Endothelial cell of umbilical vein (primary cell): ENCODE measurements around the gene CYP8B1. TPM values are rescaled to one million over a fixed set of nuclear protein-coding genes. Genes with fewer than 3 reads are reported as not detected.

Experiments
- BruUV-seq: library from RNA; stranded (reverse); fragments of 400-500 nt; replicated peaks from 2 replicates; lab custom pipeline; 2021; lab: Mats Ljungman, UMichigan
- CTCF ChIA-PET: fragments of 300-600, 350-600 bp; sonication (Branson Sonifier 250); formaldehyde crosslinking; loops from one replicate; lab custom pipeline; 2021; ENCODE audit warnings: antibody characterized with exemption, inconsistent platforms; lab: Charles Lee
- POLR2A ChIA-PET: fragments of 300-600, 350-600 bp; sonication (Branson Sonifier 250); formaldehyde crosslinking; loops from one replicate; lab custom pipeline; 2021; ENCODE audit warnings: antibody characterized with exemption, inconsistent platforms; lab: Charles Lee
- DNase-seq: peaks from one replicate; pipeline ENCODE4 v3.0.0-alpha.2; 2011; ENCODE audit warnings: low read depth, low spot score
- FAIRE-seq: peaks from 2 replicates; lab custom pipeline; 2011; peaks lifted over from hg19 to GRCh38; lab: Jason Lieb, UNC
- H2AFZ ChIP-seq: 2 replicates; pipeline ENCODE4 v1.6.0; 2012; ENCODE audit warnings: low read depth, low read length, control low read depth, inconsistent platforms
- H3K27ac ChIP-seq: 2 replicates; pipeline ENCODE4 v1.5.1; 2011; ENCODE audit warnings: low read depth, mild to moderate bottlenecking, control low read depth, low read length, moderate library complexity; ENCODE audit not compliant: insufficient read depth
- H3K27me3 ChIP-seq, 2 experiments: 2 replicates each; pipeline versions ENCODE4 v1.6.0 to v1.6.1; 2011; ENCODE audit warnings: low read length in 2 of 2, mixed read lengths in 1 of 2; ENCODE audit not compliant: control insufficient read depth in 2 of 2, insufficient read depth in 2 of 2
- H3K36me3 ChIP-seq, 2 experiments: 2 replicates in 1 of 2; 3 replicates in 1 of 2; pipeline ENCODE4 v1.5.1; 2011; ENCODE audit warnings: low read length in 2 of 2, mild to moderate bottlenecking in 1 of 2, moderate library complexity in 1 of 2; ENCODE audit not compliant: control insufficient read depth in 2 of 2, insufficient read depth in 2 of 2; ENCODE audit errors: extremely low read depth in 1 of 2
- H3K4me1 ChIP-seq: 3 replicates; pipeline ENCODE4 v1.5.1; 2011; ENCODE audit warnings: mild to moderate bottlenecking, low read length; ENCODE audit not compliant: control insufficient read depth, insufficient read depth; ENCODE audit errors: extremely low read depth
- H3K4me2 ChIP-seq: 2 replicates; pipeline ENCODE4 v1.6.1; 2011; ENCODE audit warnings: low read length, control low read depth, mixed read lengths; ENCODE audit not compliant: insufficient read depth
- H3K4me3 ChIP-seq, 3 experiments: fragments of 200-600 bp in 1 of 3; sonication (generic), shearing (Covaris generic) in 1 of 3; replicated peaks in 1 of 3; 2 replicates each; pipeline ENCODE4 v1.5.1; 2011 to 2016; ENCODE audit warnings: control low read depth in 3 of 3, low read length in 3 of 3, mild to moderate bottlenecking in 2 of 3, inconsistent platforms in 1 of 3, low read depth in 1 of 3, moderate library complexity in 1 of 3; ENCODE audit not compliant: insufficient read depth in 1 of 3
- H3K79me2 ChIP-seq: 2 replicates; pipeline ENCODE4 v1.6.0; 2012; ENCODE audit warnings: low read length, inconsistent platforms; ENCODE audit not compliant: control insufficient read depth, insufficient read depth
- H3K9ac ChIP-seq: replicated peaks from 2 replicates; pipeline ENCODE3; 2011; ENCODE audit warnings: low read length, control low read depth; ENCODE audit not compliant: insufficient read depth; ENCODE audit errors: extremely low read depth
- H3K9me1 ChIP-seq: replicated peaks from 3 replicates; pipeline ENCODE4 v1.6.0; 2011; ENCODE audit warnings: mild to moderate bottlenecking, low read length; ENCODE audit not compliant: control insufficient read depth, insufficient read depth; ENCODE audit errors: extremely low read depth
- H3K9me3 ChIP-seq: replicated peaks from 2 replicates; pipeline ENCODE4 v1.5.1; 2012; ENCODE audit warnings: low read length, inconsistent platforms; ENCODE audit not compliant: control insufficient read depth, insufficient read depth
- H4K20me1 ChIP-seq: replicated peaks from 2 replicates; pipeline ENCODE3; 2011; ENCODE audit warnings: mild to moderate bottlenecking, low read length; ENCODE audit not compliant: control insufficient read depth, insufficient read depth; ENCODE audit errors: extremely low read depth
- CTCF ChIP-seq, 2 donors: IDR thresholded peaks; 1 replicate in 1 of 2; 2 replicates in 1 of 2; pipeline ENCODE4 v1.5.1; 2011; ENCODE audit warnings: low read length in 2 of 2, mild to moderate bottlenecking in 2 of 2, moderate library complexity in 2 of 2, control low read depth in 1 of 2, inconsistent platforms in 1 of 2, low read depth in 1 of 2; ENCODE audit not compliant: insufficient read depth in 1 of 2; ENCODE audit errors: extremely low read depth in 1 of 2
- EZH2 ChIP-seq: IDR thresholded peaks from 2 replicates; pipeline ENCODE4 v1.6.1; 2012; ENCODE audit warnings: borderline replicate concordance, low read depth, mild to moderate bottlenecking, moderate library complexity, low read length, inconsistent platforms; ENCODE audit not compliant: severe bottlenecking
- FOS ChIP-seq: IDR thresholded peaks from 2 replicates; pipeline ENCODE4 v1.6.1; 2011; ENCODE audit warnings: mild to moderate bottlenecking, low read length, moderate library complexity, borderline replicate concordance; ENCODE audit not compliant: insufficient read depth
- GATA2 ChIP-seq: IDR thresholded peaks from 2 replicates; pipeline ENCODE4 v1.7.0; 2011; ENCODE audit warnings: low read depth, mild to moderate bottlenecking, moderate library complexity, mixed read lengths, low read length; ENCODE audit not compliant: insufficient read length, insufficient read depth
- JUN ChIP-seq: IDR thresholded peaks from 2 replicates; pipeline ENCODE4 v1.6.1; 2011; ENCODE audit warnings: borderline replicate concordance, low read depth; ENCODE audit not compliant: insufficient read length, insufficient read depth
- MAX ChIP-seq: IDR thresholded peaks from 2 replicates; pipeline ENCODE4 v1.6.1; 2011; ENCODE audit not compliant: insufficient read depth, insufficient read length
- MYC ChIP-seq: IDR thresholded peaks from one replicate; pipeline ENCODE4 v1.6.1; 2011; ENCODE audit warnings: mild to moderate bottlenecking, low read depth, low read length
- POLR2A ChIP-seq: IDR thresholded peaks from 2 replicates; pipeline ENCODE4 v1.6.1; 2012; ENCODE audit warnings: low read depth, mild to moderate bottlenecking, control low read depth, low read length
- POLR2AphosphoS5 ChIP-seq: IDR thresholded peaks from 2 replicates; pipeline ENCODE4 v1.6.1; 2012; ENCODE audit warnings: low read depth, mild to moderate bottlenecking, control low read depth, low read length, moderate library complexity; ENCODE audit not compliant: insufficient read depth
- dilution Hi-C: fragments of 300-500 bp; cut with MboI; formaldehyde crosslinking; loops from one replicate; pipeline ENCODE4 v1.15.0; 2019; ENCODE audit warnings: low sequenced_read_pairs; ENCODE audit not compliant: extremely low pct_ligation_motif_present
- intact Hi-C: fragments of 100-400 bp; cut with micrococcal nuclease; formaldehyde crosslinking; loops from one replicate; pipeline ENCODE4 v1.10.0; 2022
- polyA plus RNA-seq, 4 experiments: library from polyadenylated mRNA; depleted of rRNA in 3 of 4; stranded (reverse) in 3 of 4; unstranded in 1 of 4; fragments of >200 nt; gene quantifications; 2 replicates each; pipeline versions ENCODE4 v1.2.1 to v1.2.3, GENCODE V29; 2011 to 2012; ENCODE audit warnings: missing spikeins in 1 of 4
- total RNA-seq: library from RNA; stranded (reverse); gene quantifications from 2 replicates; pipeline ENCODE4 v1.2.3, GENCODE V29; 2021

CYP8B1 gene
- total and polyA plus RNA-seq, 2 donors (not counting 3 experiments of a cell fraction or from before 2014, with no cell fraction given): not detected

GRCh38 chr3:42911551-42911950 is 35.9 kb upstream of the CYP8B1 start:
- FAIRE-seq (no peak), DNase-seq (no peak)
- Histone ChIP-seq H3K9me1 (no peaks in the 10 kb centered on the region), H3K9me3 (no peaks in the 10 kb centered on the region), H3K79me2 (no peaks in the 10 kb centered on the region), H3K4me2 (no peak overlapping the region), H3K9ac (no peak overlapping the region), H3K27me3 (peaks cover 2 to 7% of the 10 kb centered on the region in 2 experiments), H3K4me1 (no peaks in the 10 kb centered on the region), H4K20me1 (no peaks in the 10 kb centered on the region), H3K27ac (no peak overlapping the region), H3K36me3 (no peaks in the 10 kb centered on the region), H2AFZ (no peak overlapping the region), H3K4me3 (no peak overlapping the region)
- TF ChIP-seq CTCF (IDR thresholded peaks at IDR 0.05; ENCODE audit: extremely low read depth in 1 of 2, insufficient read depth in 1 of 2, low read depth in 1 of 2, low read length in 2 of 2): no peak
- no peak for TF ChIP-seq FOS
- TF ChIP-seq EZH2: no peak
- TF ChIP-seq GATA2: no peak
- no peak for TF ChIP-seq MYC
- TF ChIP-seq MAX: no peak
- no peak for TF ChIP-seq JUN
- TF ChIP-seq POLR2A: no peak
- no peak for TF ChIP-seq POLR2AphosphoS5
- ChIA-PET CTCF (no interaction called here), POLR2A (no interaction called here)
- no TSS peak for BruUV-seq
- intact Hi-C loops (no loop called here), dilution Hi-C loops (no loop called here)
